Stimulated activated naive CD8-positive, alpha-beta T cell treated with anti-CD3 and anti-CD28 coated beads, Interleukin-15, amount 100 ng/mL, for 72 hours (primary cell): ENCODE results near the gene EXOC7.
"Not testable (repeated sequence)": the region's sequence is repeated elsewhere in the genome, so short reads cannot be mapped to it uniquely, and the experiment has no call there.

Experiments
- ATAC-seq: fragments of 150-1000 bp; cut with Tn5 transposase; 2 replicates; pipeline ENCODE4 v1.10.0; 2021; ENCODE audit warnings: mild to moderate bottlenecking, moderate library complexity
- DNase-seq, 2 donors: peaks; one replicate each; pipeline ENCODE4 v3.0.0; 2021 to 2022
- H3K27ac Mint-ChIP-seq, 2 donors: one replicate each; pipeline ENCODE4 v1.8.0; 2022; ENCODE audit warnings: mild to moderate bottlenecking in 2 of 2, mixed read lengths in 2 of 2, moderate library complexity in 2 of 2
- H3K27me3 Mint-ChIP-seq: one replicate; pipeline ENCODE4 v1.8.0; 2022; ENCODE audit warnings: mixed read lengths
- H3K4me1 Mint-ChIP-seq: one replicate; pipeline ENCODE4 v1.8.0; 2022; ENCODE audit warnings: mild to moderate bottlenecking, mixed read lengths
- H3K4me3 Mint-ChIP-seq, 2 donors: one replicate each; pipeline ENCODE4 v1.8.0; 2022; ENCODE audit warnings: mild to moderate bottlenecking in 2 of 2, mixed read lengths in 2 of 2, moderate library complexity in 1 of 2
- H3K9me3 Mint-ChIP-seq, 2 donors: one replicate each; pipeline ENCODE4 v1.8.0; 2022; ENCODE audit warnings: mixed read lengths in 2 of 2

The EXOC7 gene

GRCh38 chr17:76078370-76078769 is 25.2 kb downstream of the EXOC7 start:
- Mint-ChIP-seq H3K4me1 (peaks cover 65% of the 10 kb centered on the region), H3K4me3 (peak overlapping the region in 1 of 2 donors; percentile 29), H3K27me3 (peaks cover 63% of the 10 kb centered on the region), H3K27ac (peak overlapping the region in 1 of 2 donors; percentile 7)
- not testable (repeated sequence) for H3K9me3 Mint-ChIP-seq, ATAC-seq, DNase-seq

DNA sequence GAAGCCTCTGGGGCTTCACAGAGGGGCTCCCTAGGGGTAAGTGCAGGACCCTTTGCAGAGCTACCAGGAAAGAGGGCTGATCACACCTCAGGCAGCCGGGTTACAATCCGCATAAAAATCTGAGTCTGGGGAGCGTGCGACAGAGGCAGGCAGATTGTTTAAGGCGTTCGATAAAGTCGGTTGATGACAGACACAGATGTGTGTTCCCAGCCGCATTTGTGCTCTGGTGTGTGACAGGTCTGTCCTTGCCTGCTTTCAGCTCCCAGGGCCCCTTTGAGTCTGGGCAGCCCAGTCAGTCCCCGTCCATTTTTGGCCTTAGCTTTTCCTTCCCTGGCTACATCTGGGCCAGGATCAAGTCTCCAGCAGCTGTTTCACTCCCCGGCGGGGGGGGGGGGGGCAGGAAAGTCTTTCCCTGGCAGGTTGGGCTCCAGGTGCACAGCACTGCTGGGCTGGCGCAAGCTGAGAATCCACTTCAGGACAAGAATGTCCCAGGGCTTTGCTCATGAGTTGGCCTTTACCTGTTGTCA is 25.9 kb downstream of the EXOC7 start:
- DNase-seq (no peak), ATAC-seq (no peak)
- H3K27me3 Mint-ChIP-seq: peaks cover 65% of the 10 kb centered on the region
- peak overlapping the region in 1 of 2 donors; percentile 87 for H3K27ac Mint-ChIP-seq
- H3K4me1 Mint-ChIP-seq: peaks cover 65% of the 10 kb centered on the region
- H3K4me3 Mint-ChIP-seq: peak overlapping the region in 1 of 2 donors; percentile 82
- H3K9me3 Mint-ChIP-seq: no peaks in the 10 kb centered on the region

DNA sequence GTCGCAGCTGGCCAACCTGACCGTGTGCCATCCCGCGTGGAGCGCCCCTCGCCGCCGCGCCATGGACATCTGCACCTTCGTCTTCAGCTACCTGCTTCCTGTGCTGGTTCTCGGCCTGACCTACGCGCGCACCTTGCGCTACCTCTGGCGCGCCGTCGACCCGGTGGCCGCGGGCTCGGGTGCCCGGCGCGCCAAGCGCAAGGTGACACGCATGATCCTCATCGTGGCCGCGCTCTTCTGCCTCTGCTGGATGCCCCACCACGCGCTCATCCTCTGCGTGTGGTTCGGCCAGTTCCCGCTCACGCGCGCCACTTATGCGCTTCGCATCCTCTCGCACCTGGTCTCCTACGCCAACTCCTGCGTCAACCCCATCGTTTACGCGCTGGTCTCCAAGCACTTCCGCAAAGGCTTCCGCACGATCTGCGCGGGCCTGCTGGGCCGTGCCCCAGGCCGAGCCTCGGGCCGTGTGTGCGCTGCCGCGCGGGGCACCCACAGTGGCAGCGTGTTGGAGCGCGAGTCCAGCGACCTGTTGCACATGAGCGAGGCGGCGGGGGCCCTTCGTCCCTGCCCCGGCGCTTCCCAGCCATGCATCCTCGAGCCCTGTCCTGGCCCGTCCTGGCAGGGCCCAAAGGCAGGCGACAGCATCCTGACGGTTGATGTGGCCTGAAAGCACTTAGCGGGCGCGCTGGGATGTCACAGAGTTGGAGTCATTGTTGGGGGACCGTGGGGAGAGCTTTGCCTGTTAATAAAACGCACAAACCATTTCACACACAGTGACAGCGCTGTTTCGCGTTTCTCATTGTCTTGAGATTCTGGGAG is 26.6 kb downstream of the EXOC7 start:
- peak overlapping the region; percentile 6 to 87 for H3K27ac Mint-ChIP-seq
- ATAC-seq (peak; percentile 39), DNase-seq (peak; percentile 36 to 54)
- no peaks in the 10 kb centered on the region for H3K9me3 Mint-ChIP-seq
- peak overlapping the region; percentile 73 to 82 for H3K4me3 Mint-ChIP-seq
- H3K4me1 Mint-ChIP-seq: peaks cover 65% of the 10 kb centered on the region
- peaks cover 65% of the 10 kb centered on the region for H3K27me3 Mint-ChIP-seq

DNA sequence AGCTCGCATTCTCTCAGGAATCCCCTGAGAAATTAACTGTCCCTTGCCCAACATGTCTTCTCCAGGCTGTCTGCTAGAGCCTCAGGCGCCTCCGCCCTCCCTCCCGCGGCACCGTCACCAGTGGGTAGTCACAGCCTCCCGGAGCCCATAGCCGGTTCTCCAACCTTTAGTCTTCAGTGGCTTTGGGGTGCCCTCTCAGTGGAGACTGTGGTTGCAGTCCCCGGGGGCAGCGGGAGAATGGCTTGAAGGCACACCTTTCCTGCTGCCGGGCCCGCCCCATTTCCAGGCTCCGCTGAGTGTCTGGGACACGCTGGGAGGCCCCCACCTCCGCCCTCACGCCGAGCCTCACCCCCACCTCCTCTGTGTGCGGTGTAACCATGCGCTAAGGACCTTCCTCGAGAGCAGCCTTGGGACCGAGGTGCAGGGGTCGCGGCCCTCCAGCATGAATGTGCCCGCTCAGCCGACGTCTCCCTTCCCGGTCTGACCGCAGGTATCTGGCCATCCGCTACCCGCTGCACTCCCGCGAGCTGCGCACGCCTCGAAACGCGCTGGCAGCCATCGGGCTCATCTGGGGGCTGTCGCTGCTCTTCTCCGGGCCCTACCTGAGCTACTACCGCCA is 27.3 kb downstream of the EXOC7 start:
- DNase-seq (peak in 1 of 2 donors; percentile 21), ATAC-seq (no peak)
- H3K4me1 Mint-ChIP-seq: peaks cover 65% of the 10 kb centered on the region
- H3K27ac Mint-ChIP-seq: peak overlapping the region in 1 of 2 donors; percentile 52
- no peaks in the 10 kb centered on the region for H3K9me3 Mint-ChIP-seq
- peak overlapping the region; percentile 73 to 82 for H3K4me3 Mint-ChIP-seq
- H3K27me3 Mint-ChIP-seq: peaks cover 65% of the 10 kb centered on the region

GRCh38 chr17:76075364-76076145 is 28.0 kb downstream of the EXOC7 start:
- DNase-seq: no peak
- peaks cover 65% of the 10 kb centered on the region for H3K27me3 Mint-ChIP-seq
- ATAC-seq: no peak
- H3K4me3 Mint-ChIP-seq: peak overlapping the region; percentile 74 to 75
- H3K9me3 Mint-ChIP-seq: no peaks in the 10 kb centered on the region
- peaks cover 66% of the 10 kb centered on the region for H3K4me1 Mint-ChIP-seq
- no peak overlapping the region for H3K27ac Mint-ChIP-seq

DNA sequence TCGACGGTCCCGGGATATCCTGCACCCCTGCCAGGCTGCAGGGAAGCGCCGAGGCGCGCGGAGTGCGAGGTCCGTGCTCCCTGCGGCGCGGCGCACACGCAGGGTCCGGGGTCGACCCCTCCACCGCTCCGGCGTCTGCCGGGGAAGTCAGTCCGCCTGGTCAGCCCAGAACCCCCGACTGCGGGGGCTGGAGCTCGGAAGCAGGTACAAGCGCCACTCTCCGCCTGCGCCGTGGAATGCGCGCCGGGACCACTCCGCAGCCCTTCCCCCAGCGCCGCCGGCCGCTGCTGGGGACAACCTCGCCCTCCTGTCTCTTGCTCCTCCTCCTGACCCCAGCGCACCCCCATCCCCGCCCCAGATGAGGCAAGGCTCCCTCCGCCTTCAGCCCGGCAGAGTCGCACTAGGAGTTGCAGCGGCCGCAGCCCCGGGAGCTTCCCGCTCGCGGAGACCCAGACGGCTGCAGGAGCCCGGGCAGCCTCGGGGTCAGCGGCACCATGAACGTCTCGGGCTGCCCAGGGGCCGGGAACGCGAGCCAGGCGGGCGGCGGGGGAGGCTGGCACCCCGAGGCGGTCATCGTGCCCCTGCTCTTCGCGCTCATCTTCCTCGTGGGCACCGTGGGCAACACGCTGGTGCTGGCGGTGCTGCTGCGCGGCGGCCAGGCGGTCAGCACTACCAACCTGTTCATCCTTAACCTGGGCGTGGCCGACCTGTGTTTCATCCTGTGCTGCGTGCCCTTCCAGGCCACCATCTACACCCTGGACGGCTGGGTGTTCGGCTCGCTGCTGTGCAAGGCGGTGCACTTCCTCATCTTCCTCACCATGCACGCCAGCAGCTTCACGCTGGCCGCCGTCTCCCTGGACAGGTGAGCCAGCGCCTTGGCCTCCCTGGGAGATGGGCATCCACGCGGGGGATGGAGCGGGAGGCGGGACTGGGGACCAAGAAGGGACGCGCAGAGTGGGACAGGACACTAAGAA is 28.9 kb downstream of the EXOC7 start, which contains the start of gene GALR2:
TSS of gene GALR2 (plus strand) at position 392 of the 974 bp plus-strand sequence. CDS start at position 495, 103 bp downstream.
- DNase-seq (no peak), ATAC-seq (no peak)
- Mint-ChIP-seq H3K27me3 (peaks cover 65% of the 10 kb centered on the region), H3K9me3 (no peaks in the 10 kb centered on the region), H3K4me1 (peaks cover 65% of the 10 kb centered on the region), H3K27ac (no peak within 1 kb of the TSS), H3K4me3 (peak within 1 kb of the TSS; percentile 74 to 75)

DNA sequence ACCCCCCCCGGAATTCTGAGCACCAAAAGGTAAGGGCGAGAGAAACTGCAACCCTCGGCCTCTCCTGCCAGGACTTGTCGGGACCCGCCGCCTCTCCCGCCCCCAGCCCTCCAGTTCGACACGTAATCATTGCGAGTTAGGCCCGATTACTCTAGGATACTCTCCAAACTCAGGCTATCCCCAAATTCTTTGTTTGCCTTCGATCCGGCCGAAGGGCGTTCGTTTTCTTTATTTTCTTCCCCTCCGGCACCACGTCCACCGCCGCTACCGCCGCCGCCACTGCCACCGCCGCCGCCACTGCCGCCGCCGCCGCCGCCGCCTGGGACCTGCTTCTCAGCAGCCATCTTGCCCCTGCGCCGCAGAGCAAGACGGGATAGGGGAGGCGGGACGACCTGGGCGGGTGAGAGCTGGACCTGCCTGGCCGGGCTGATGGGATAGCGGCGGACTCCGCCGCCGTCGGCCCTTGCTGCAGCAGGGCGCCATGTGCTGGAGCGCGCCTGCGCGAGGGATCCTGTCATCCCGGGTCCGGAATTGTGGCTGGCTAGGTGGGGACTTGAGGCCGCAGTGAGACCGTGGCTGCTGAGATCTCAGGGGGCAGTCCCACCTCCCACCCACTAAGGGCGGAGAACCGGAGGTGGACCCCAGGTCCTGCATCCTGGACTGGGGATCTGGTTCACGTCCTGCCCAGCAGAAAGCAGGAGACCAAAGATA is 31.3 kb downstream of the EXOC7 start, which contains the start of gene SRP68:
TSS of gene SRP68 (minus strand) at position 370 of the 711 bp plus-strand sequence. CDS start at position 344, 26 bp downstream.
- peak within 1 kb of the TSS; percentile 98 for H3K4me3 Mint-ChIP-seq
- peak; percentile 81 to 85 for DNase-seq
- H3K9me3 Mint-ChIP-seq: no peaks in the 10 kb centered on the region
- peak; percentile 89 for ATAC-seq
- peaks cover 41% of the 10 kb centered on the region for H3K27me3 Mint-ChIP-seq
- peaks cover 51% of the 10 kb centered on the region for H3K4me1 Mint-ChIP-seq
- peak within 1 kb of the TSS; percentile 99 for H3K27ac Mint-ChIP-seq

DNA sequence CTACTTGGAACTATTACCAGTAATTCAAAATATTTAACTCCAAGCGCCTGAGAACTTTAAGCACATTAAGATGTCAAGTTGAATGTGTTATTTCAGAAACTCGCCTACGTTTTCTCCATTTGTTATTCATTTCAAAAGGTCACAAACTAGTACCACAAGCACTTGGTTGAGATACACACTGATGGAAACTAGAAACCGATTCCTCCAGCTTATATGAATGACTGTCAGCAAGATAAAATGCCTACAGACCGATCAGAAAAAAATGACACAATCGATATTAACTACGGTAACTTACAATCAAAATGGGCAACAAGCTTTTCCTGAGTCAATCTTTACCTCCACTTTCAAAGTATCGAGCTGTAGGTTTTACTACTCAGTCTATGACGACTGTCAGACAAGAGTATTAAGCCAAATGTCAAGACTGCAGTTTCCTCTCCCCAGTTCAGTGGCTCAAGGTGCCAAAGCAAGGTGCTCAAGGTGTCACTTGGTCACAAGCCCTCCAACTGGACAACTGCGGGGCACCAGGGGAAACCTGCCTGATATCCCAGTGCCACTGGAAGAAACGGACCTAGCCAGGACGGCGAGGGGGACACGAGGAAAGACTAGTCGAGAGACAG is 31.9 kb downstream of the EXOC7 start:
- peak; percentile 67 for ATAC-seq
- H3K27me3 Mint-ChIP-seq: peaks cover 35% of the 10 kb centered on the region
- H3K27ac Mint-ChIP-seq: peak overlapping the region; percentile 99
- no peaks in the 10 kb centered on the region for H3K9me3 Mint-ChIP-seq
- H3K4me1 Mint-ChIP-seq: peaks cover 45% of the 10 kb centered on the region
- peak overlapping the region; percentile 98 for H3K4me3 Mint-ChIP-seq
- peak; percentile 29 to 35 for DNase-seq

- no peak for DNase-seq
These were observed 37.8 kb downstream of the EXOC7 start for GRCh38 chr17:76065775-76066174.

DNA sequence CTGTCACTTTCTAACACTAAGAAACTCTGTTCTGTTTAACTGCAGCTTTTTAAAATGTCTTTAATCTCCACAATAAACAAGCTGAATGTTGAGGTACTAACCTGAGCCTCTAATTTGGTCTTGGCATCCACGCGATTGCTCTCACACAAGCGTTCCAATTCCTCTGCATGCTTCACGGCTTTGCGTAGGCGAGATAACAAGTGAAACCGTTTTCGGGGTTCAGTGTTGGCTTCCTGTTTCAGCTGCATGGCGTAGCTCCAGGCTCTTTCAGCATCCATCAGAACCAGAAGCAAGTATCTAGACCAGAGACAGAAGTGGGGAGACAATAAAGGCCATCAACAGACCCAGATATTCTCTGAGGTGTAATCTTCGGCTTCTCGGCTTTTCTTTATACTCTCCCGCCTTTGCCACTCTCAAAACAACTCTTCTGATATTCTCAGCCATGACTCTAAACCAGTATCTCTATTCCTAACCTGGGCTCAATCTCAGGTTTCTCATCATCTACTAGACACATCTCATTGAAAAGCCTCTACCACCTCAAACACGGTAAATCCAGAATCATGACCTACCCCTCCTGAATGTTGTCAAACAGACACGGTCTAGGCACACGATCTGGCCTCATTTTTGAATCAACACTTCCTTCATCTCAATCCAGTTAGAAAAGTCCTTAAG is 39.6 kb downstream of the EXOC7 start:
- no peak for ATAC-seq
- no peaks in the 10 kb centered on the region for H3K9me3 Mint-ChIP-seq
- H3K4me1 Mint-ChIP-seq: peaks cover 28% of the 10 kb centered on the region
- H3K27me3 Mint-ChIP-seq: no peaks in the 10 kb centered on the region
- H3K27ac Mint-ChIP-seq: peak overlapping the region in 1 of 2 donors; percentile 15
- DNase-seq: no peak
- peak overlapping the region in 1 of 2 donors; percentile 4 for H3K4me3 Mint-ChIP-seq

More at GRCh38 chr17:76065775-76066174, 37.8 kb downstream of the EXOC7 start:
- H3K4me3 Mint-ChIP-seq: no peak overlapping the region
- peaks cover 39% of the 10 kb centered on the region for H3K4me1 Mint-ChIP-seq
- H3K27ac Mint-ChIP-seq: peak overlapping the region in 1 of 2 donors; percentile 19
- H3K27me3 Mint-ChIP-seq: no peaks in the 10 kb centered on the region
- no peak for ATAC-seq
- H3K9me3 Mint-ChIP-seq: no peaks in the 10 kb centered on the region

- not testable (repeated sequence) for H3K4me3 Mint-ChIP-seq, H3K9me3 Mint-ChIP-seq, ATAC-seq, H3K27me3 Mint-ChIP-seq, H3K27ac Mint-ChIP-seq, DNase-seq
- H3K4me1 Mint-ChIP-seq: peaks cover 18% of the 10 kb centered on the region
These were observed 45.3 kb downstream of the EXOC7 start for GRCh38 chr17:76058264-76058663.

- DNase-seq: no peak
- no peak for ATAC-seq
- Mint-ChIP-seq H3K27ac (no peak overlapping the region), H3K27me3 (no peaks in the 10 kb centered on the region), H3K4me1 (peaks cover 19% of the 10 kb centered on the region), H3K4me3 (no peak overlapping the region), H3K9me3 (no peaks in the 10 kb centered on the region)
These were observed 46.7 kb downstream of the EXOC7 start for GRCh38 chr17:76056882-76057281.

- ATAC-seq: no peak
- Mint-ChIP-seq H3K4me1 (peaks cover 44% of the 10 kb centered on the region), H3K27ac (peak overlapping the region; percentile 52 to 67), H3K27me3 (no peaks in the 10 kb centered on the region), H3K4me3 (no peak overlapping the region), H3K9me3 (no peaks in the 10 kb centered on the region)
- DNase-seq: no peak
These were observed 49.5 kb downstream of the EXOC7 start for GRCh38 chr17:76054112-76054476.
